ENCODE measurements around the gene TFG.

The TFG gene

DNA sequence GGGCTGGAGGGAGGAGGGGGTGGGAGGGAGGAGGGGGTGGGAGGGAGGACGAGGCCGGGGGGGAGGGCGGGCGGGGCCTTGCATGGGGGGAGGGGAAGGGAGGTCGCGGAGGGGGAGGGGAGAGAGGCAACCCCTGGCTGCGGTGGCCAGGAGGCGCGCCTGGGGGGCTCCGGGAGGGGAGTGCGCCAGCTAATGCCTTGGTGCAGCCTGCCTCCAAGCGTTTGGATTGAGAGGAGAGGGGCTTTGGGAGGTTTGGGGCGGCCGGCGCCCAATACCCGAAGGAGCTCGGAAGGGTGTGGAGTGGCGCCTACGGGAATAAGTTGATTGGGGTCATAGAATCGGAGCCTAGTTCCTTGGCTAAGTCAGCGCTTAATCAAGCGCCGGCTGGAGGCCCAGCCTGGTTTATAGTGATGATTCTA is 557 bp downstream of the TFG start:
- Histone ChIP-seq H3K27me3 (ENCODE audit: low read depth, low read length) (no peaks in the 10 kb centered on the region), H3K4me3 (ENCODE audit: low read depth in 1 of 2, low read length in 2 of 2) (peak overlapping the region; percentile 77 to 86), H3K9me3 (ENCODE audit: control insufficient read depth in 1 of 2, low read length in 2 of 2) (no peaks in the 10 kb centered on the region), H3K27ac (ENCODE audit: low read length) (peak overlapping the region; percentile 94), H3K4me1 (ENCODE audit: control insufficient read depth in 1 of 2, insufficient read depth in 2 of 2, low read length in 2 of 2) (peaks cover 7 to 28% of the 10 kb centered on the region in 2 donors), H3K36me3 (ENCODE audit: control insufficient read depth in 1 of 2, insufficient read depth in 2 of 2, low read length in 2 of 2) (peaks cover 3 to 4% of the 10 kb centered on the region in 2 donors)

DNA sequence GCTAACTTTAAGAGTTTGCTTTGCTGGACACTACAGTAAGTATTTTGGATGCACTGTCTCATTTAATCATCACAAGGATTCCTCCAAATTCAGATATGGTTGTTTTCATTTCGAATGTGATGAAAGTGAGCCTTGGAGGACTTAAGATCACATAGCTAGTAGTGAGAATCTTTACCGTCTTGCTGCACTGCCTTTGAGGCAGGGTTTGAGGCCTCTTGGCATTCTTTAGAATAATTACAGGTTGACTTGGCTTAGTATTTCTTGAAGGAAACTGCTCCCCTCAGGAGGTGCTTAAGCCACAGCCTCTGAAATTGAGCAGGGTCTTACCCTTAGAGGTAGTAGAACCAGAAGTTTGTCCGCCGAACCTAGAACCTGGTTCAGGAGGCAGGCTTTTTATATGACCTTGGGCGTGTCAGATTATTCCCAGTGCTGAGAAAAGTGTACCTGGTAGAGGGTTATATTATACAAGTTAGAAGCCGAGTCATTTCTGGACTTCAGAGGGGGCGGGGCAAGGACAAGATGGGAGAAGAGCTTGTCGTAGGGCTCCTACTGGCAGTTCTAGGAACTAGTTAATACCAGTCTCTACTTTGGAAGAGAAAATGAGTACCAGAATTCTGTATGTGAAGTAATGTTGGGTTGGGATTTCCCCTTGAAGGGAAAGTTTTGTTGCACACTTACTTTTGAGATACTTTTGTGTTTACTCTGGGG is 1.1 kb downstream of the TFG start:
- Histone ChIP-seq H3K36me3 (ENCODE audit: control insufficient read depth in 1 of 2, insufficient read depth in 2 of 2, low read length in 2 of 2) (peaks cover 7 to 10% of the 10 kb centered on the region in 2 donors), H3K9me3 (ENCODE audit: control insufficient read depth in 1 of 2, low read length in 2 of 2) (no peaks in the 10 kb centered on the region), H3K27me3 (ENCODE audit: low read depth, low read length) (no peaks in the 10 kb centered on the region), H3K4me3 (ENCODE audit: low read depth in 1 of 2, low read length in 2 of 2) (peak overlapping the region; percentile 77 to 86), H3K4me1 (ENCODE audit: control insufficient read depth in 1 of 2, insufficient read depth in 2 of 2, low read length in 2 of 2) (peaks cover 7 to 28% of the 10 kb centered on the region in 2 donors), H3K27ac (ENCODE audit: low read length) (peak overlapping the region; percentile 94)

DNA sequence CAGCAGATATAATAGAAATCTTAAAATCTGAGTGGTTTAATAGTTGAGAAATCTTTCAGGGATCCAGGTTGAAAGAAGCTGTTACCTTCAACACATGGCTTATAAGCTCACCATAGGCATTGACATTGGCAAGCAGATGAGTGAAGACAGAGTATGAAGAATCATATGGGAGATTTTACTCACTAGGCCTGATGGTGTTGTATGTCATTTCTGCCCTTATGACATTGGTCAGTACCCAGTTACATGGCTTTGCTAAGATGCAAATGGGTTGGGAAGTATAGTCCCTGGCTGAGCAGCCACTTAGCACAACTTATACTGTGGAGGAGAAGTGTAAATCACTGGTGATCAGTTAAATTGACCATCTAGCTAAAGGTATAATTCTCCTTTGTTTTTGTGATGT is 5.9 kb downstream of the TFG start:
- no peak overlapping the region for H3K4me3 ChIP-seq (ENCODE audit: low read depth in 1 of 2, low read length in 2 of 2)
- no peaks in the 10 kb centered on the region for H3K9me3 ChIP-seq (ENCODE audit: control insufficient read depth in 1 of 2, low read length in 2 of 2)
- no peaks in the 10 kb centered on the region for H3K27me3 ChIP-seq (ENCODE audit: low read depth, low read length)
- peaks cover 12 to 44% of the 10 kb centered on the region in 2 donors for H3K4me1 ChIP-seq (ENCODE audit: control insufficient read depth in 1 of 2, insufficient read depth in 2 of 2, low read length in 2 of 2)
- H3K27ac ChIP-seq (ENCODE audit: low read length), result no peak overlapping the region
- peaks cover 7 to 12% of the 10 kb centered on the region in 2 donors for H3K36me3 ChIP-seq (ENCODE audit: control insufficient read depth in 1 of 2, insufficient read depth in 2 of 2, low read length in 2 of 2)

DNA sequence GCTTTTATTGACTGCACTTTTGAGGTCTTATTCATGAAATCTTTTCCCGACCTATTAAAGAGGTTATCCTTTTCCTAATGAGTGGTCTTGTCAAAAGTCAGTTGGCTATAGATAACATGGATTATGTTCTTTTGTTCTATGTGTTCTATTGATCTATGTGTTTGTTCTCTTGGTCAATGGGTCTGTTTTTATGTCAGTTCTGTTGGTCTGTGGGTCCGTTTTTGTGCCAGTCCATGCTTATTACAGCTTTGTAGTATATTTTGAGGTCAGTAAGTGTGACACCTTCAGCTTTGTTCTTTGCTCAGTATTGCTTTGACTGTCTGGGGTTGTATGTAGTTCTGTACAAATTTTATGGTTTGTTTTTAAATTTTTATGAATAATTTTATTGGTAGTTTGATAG is 7.8 kb downstream of the TFG start:
- Histone ChIP-seq H3K36me3 (ENCODE audit: control insufficient read depth in 1 of 2, insufficient read depth in 2 of 2, low read length in 2 of 2) (peaks cover 12 to 19% of the 10 kb centered on the region in 2 donors), H3K4me3 (ENCODE audit: low read depth in 1 of 2, low read length in 2 of 2) (no peak overlapping the region), H3K27me3 (ENCODE audit: low read depth, low read length) (no peaks in the 10 kb centered on the region), H3K9me3 (ENCODE audit: control insufficient read depth in 1 of 2, low read length in 2 of 2) (no peaks in the 10 kb centered on the region), H3K4me1 (ENCODE audit: control insufficient read depth in 1 of 2, insufficient read depth in 2 of 2, low read length in 2 of 2) (peaks cover 5 to 32% of the 10 kb centered on the region in 2 donors), H3K27ac (ENCODE audit: low read length) (no peak overlapping the region)

DNA sequence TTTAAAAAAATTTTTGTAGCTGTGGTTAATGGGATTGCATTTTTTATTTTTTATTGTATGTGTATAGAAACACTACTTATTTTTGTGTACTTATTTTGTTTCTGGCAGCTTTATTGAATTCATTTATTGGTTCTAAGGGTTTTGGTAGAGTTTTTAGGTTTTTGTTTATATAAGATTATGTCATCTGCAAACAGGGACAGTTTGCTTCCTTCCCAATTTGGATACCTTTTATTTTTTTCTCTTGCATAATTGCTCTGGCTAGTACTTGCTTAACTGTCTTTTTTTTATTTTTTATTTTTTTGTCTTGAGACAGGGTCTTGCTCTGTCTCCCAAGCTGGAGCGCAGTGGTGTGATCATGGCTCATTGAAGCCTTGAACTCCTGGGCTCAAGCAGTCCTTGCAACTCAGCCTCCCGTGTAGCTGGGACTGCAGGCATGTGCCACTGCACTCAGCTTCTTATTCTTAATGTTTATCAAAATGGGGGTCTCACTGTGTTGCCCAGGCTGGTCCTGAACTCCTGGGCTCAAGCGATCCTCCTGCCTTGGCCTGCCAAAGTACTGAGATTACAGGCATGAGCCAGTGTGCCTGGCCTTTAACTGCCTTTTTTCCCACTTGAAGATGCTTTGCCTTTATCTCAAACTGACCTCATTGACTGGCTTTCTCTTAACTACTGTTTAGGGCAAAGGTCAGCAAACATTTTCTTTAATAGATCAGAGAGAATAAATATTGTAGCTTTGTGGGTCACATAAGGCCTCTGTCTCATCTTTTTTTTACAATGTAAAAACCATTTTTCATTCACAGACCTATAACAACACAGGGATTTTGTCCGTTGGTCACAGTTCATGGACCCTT is 8.6 kb downstream of the TFG start:
- Histone ChIP-seq H3K9me3 (ENCODE audit: control insufficient read depth in 1 of 2, low read length in 2 of 2) (no peaks in the 10 kb centered on the region), H3K4me3 (ENCODE audit: low read depth in 1 of 2, low read length in 2 of 2) (no peak overlapping the region), H3K27me3 (ENCODE audit: low read depth, low read length) (no peaks in the 10 kb centered on the region), H3K27ac (ENCODE audit: low read length) (no peak overlapping the region), H3K4me1 (ENCODE audit: control insufficient read depth in 1 of 2, insufficient read depth in 2 of 2, low read length in 2 of 2) (peaks cover 5 to 24% of the 10 kb centered on the region in 2 donors), H3K36me3 (ENCODE audit: control insufficient read depth in 1 of 2, insufficient read depth in 2 of 2, low read length in 2 of 2) (peaks cover 12 to 19% of the 10 kb centered on the region in 2 donors)

DNA sequence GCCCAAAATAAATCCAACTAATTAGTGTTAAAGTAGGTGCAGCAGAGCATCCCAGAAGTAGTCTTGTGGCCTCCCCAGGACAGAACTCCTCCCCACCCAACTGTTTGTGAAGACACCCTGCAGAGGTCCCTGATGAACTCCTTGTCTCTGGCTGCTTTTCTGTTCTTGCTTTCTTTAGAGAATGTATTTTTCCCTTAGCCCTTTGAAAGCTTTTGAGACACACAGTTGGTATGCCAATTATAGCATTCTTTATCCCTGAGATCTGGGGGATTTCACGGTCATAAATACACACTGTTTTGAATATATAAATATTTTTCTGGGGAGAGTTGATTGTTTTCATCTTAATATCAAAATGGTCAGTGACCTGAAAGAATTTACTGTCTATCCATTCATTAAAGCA is 9.8 kb downstream of the TFG start:
- Histone ChIP-seq H3K27me3 (ENCODE audit: low read depth, low read length) (no peaks in the 10 kb centered on the region), H3K27ac (ENCODE audit: low read length) (no peak overlapping the region), H3K36me3 (ENCODE audit: control insufficient read depth in 1 of 2, insufficient read depth in 2 of 2, low read length in 2 of 2) (peaks cover 12 to 19% of the 10 kb centered on the region in 2 donors), H3K4me3 (ENCODE audit: low read depth in 1 of 2, low read length in 2 of 2) (no peak overlapping the region), H3K9me3 (ENCODE audit: control insufficient read depth in 1 of 2, low read length in 2 of 2) (no peaks in the 10 kb centered on the region), H3K4me1 (ENCODE audit: control insufficient read depth in 1 of 2, insufficient read depth in 2 of 2, low read length in 2 of 2) (peaks cover 5 to 20% of the 10 kb centered on the region in 2 donors)

DNA sequence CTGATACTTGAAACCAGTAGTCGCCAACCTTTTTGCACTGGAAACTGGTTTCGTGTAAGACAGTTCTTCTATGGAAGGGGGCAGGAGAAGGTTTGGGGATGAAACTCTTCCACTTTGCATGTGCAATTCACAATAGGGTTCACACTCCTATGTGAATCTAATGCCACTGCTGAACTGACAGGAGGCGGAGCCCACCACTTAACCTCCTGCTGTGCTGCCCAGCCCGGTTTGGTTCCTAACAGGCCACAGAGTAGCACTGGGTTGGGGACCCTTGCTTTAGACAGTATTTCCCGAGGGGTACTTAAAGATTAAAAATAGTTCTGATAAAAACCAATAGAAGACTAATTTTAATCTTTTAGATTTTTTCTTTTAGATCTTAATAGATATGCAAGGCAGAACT is 11.1 kb downstream of the TFG start:
- Histone ChIP-seq H3K9me3 (ENCODE audit: control insufficient read depth in 1 of 2, low read length in 2 of 2) (no peaks in the 10 kb centered on the region), H3K4me3 (ENCODE audit: low read depth in 1 of 2, low read length in 2 of 2) (no peak overlapping the region), H3K27me3 (ENCODE audit: low read depth, low read length) (no peaks in the 10 kb centered on the region), H3K27ac (ENCODE audit: low read length) (no peak overlapping the region), H3K4me1 (ENCODE audit: control insufficient read depth in 1 of 2, insufficient read depth in 2 of 2, low read length in 2 of 2) (peaks cover 5 to 17% of the 10 kb centered on the region in 2 donors), H3K36me3 (ENCODE audit: control insufficient read depth in 1 of 2, insufficient read depth in 2 of 2, low read length in 2 of 2) (peaks cover 5 to 10% of the 10 kb centered on the region in 2 donors)

DNA sequence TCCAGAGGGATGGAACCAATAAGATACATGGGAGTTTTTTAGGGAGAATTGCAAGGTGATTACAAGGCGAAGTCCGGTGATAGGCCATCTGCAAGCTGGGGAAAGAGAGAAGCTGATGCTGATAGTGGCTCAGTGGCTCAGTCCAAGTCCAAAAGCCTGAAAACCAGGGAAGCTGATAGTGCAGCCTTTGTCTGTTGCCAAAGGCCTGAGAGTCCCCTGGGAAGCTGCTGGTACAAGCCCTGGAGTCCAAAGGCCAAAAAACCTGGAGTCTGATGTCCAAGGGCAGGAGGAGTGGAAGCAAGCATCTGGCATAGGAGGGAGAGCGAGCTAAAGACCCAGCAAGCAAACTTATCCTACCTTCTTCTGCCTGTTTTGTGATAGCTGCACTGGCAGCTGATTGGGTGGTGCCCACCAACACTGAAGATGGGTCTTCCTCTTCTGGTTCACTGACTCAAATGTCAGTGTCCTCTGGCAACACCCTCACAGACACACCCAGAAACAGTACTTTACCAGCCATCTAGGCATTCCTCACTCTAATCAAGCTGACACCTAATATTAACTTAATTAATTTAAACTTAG is 16.7 kb downstream of the TFG start:
- Histone ChIP-seq H3K9me3 (ENCODE audit: control insufficient read depth in 1 of 2, low read length in 2 of 2) (no peaks in the 10 kb centered on the region), H3K4me1 (ENCODE audit: control insufficient read depth in 1 of 2, insufficient read depth in 2 of 2, low read length in 2 of 2) (no peaks in the 10 kb centered on the region), H3K27ac (ENCODE audit: low read length) (no peak overlapping the region), H3K4me3 (ENCODE audit: low read depth in 1 of 2, low read length in 2 of 2) (no peak overlapping the region), H3K36me3 (ENCODE audit: control insufficient read depth in 1 of 2, insufficient read depth in 2 of 2, low read length in 2 of 2) (peaks cover 25 to 44% of the 10 kb centered on the region in 2 donors), H3K27me3 (ENCODE audit: low read depth, low read length) (no peaks in the 10 kb centered on the region)

DNA sequence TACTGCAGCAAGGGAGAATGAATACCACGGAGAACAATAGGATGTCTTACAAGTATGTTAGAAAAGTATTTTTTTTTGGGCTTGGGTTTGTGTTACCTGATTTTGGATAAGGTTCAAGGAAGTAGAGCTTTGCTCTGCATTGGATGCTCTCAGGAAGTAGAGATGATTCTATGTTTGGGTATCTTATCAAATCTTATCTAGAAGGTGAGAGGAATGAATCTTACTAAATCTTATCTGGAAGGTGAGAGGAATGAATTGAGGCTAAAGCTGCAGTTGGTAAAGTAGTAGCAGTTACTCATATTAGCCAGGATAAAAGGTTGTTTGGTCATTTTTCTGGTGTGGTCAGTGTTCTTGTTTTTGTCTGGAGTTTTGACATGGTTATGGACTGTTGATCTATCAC is 17.4 kb downstream of the TFG start:
- peaks cover 24 to 37% of the 10 kb centered on the region in 2 donors for H3K36me3 ChIP-seq (ENCODE audit: control insufficient read depth in 1 of 2, insufficient read depth in 2 of 2, low read length in 2 of 2)
- no peak overlapping the region for H3K27ac ChIP-seq (ENCODE audit: low read length)
- no peak overlapping the region for H3K4me3 ChIP-seq (ENCODE audit: low read depth in 1 of 2, low read length in 2 of 2)
- no peaks in the 10 kb centered on the region for H3K9me3 ChIP-seq (ENCODE audit: control insufficient read depth in 1 of 2, low read length in 2 of 2)
- no peaks in the 10 kb centered on the region for H3K27me3 ChIP-seq (ENCODE audit: low read depth, low read length)
- H3K4me1 ChIP-seq (ENCODE audit: control insufficient read depth in 1 of 2, insufficient read depth in 2 of 2, low read length in 2 of 2), result no peaks in the 10 kb centered on the region

DNA sequence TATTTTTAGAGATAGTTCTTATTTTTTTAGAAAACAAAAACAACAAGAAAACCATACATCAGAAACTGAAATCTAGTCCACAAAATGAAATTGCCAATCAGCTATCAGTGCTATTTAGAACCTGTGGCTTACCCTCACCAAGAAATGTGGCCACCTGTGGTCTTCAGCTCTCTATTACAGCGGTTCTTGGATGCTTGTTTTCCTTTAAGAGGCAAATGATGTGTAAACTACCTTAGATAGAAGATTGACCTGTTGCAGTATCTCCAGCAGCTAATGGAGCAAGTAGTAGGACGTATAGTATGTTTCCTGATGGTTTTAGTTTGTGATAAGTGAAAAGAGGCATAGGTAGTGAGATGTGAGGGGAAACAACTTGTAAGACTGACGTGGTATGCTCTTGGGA is 21.2 kb downstream of the TFG start:
- Histone ChIP-seq H3K36me3 (ENCODE audit: control insufficient read depth in 1 of 2, insufficient read depth in 2 of 2, low read length in 2 of 2) (peaks cover 33 to 53% of the 10 kb centered on the region in 2 donors), H3K9me3 (ENCODE audit: control insufficient read depth in 1 of 2, low read length in 2 of 2) (no peaks in the 10 kb centered on the region), H3K4me1 (ENCODE audit: control insufficient read depth in 1 of 2, insufficient read depth in 2 of 2, low read length in 2 of 2) (peaks cover 0 to 5% of the 10 kb centered on the region in 2 donors), H3K4me3 (ENCODE audit: low read depth in 1 of 2, low read length in 2 of 2) (no peak overlapping the region), H3K27ac (ENCODE audit: low read length) (no peak overlapping the region), H3K27me3 (ENCODE audit: low read depth, low read length) (no peaks in the 10 kb centered on the region)

DNA sequence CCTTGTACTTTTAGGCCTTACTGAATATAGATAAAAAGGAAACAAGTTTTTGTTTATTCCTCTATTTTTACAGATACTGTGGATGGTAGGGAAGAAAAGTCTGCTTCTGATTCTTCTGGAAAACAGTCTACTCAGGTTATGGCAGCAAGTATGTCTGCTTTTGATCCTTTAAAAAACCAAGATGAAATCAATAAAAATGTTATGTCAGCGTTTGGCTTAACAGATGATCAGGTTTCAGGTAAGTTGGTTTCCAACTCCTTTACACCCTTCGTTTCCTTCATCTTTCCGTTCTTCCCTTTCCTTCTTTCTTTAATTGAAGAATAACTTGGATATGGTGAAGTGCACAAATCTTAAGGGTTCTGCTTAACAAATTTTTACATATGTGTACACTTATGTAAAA is 23.1 kb downstream of the TFG start:
- Histone ChIP-seq H3K9me3 (ENCODE audit: control insufficient read depth in 1 of 2, low read length in 2 of 2) (no peaks in the 10 kb centered on the region), H3K4me1 (ENCODE audit: control insufficient read depth in 1 of 2, insufficient read depth in 2 of 2, low read length in 2 of 2) (peaks cover 0 to 5% of the 10 kb centered on the region in 2 donors), H3K27ac (ENCODE audit: low read length) (no peak overlapping the region), H3K36me3 (ENCODE audit: control insufficient read depth in 1 of 2, insufficient read depth in 2 of 2, low read length in 2 of 2) (peaks cover 43 to 56% of the 10 kb centered on the region in 2 donors), H3K27me3 (ENCODE audit: low read depth, low read length) (no peaks in the 10 kb centered on the region), H3K4me3 (ENCODE audit: low read depth in 1 of 2, low read length in 2 of 2) (no peak overlapping the region)

Data from muscle layer of duodenum (tissue), 2 donors.